ENCODE measurements around the gene GAPDH. TPM values are rescaled to one million over a fixed set of nuclear protein-coding genes. Genes with fewer than 3 reads are reported as not detected.
"Not testable (repeated sequence)": the region's sequence is repeated elsewhere in the genome, so short reads cannot be mapped to it uniquely, and the experiment has no call there.

Gene GAPDH
- total RNA-seq, 1 donor from 2014 or later: 5,930 TPM

GRCh38 chr12:6546016-6546415 is 11.7 kb downstream of the GAPDH start:
- DNase-seq (ENCODE audit: low read depth): no peak

GRCh38 chr12:6547566-6547965 is 13.2 kb downstream of the GAPDH start:
- no peak for DNase-seq (ENCODE audit: low read depth)

DNA sequence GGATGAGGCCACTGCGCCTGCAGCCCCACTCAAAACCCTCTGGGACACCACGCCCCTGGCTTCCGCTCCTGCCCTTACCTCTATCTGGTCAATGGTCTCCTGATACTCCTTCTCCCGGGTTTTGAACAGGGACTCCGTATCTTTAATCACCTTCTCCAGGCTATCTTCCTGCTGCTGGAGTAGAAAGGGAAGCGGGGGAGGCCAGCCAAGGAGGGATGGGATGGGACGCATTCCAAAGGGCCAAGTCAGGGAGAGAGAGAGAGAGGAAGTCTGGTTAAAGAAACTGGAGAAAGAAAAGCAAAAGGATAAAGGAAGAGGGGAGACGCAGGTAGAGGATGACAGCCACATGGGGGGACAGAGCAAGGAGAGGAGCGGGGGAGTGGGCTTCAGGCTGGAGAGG is 13.7 kb downstream of the GAPDH start:
- peak; percentile 61 for DNase-seq (ENCODE audit: low read depth)

- DNase-seq (ENCODE audit: low read depth): no peak
Observed at GRCh38 chr12:6548556-6548955, 14.2 kb downstream of the GAPDH start.

- DNase-seq (ENCODE audit: low read depth): peak; percentile 56
Observed at GRCh38 chr12:6548966-6549683, 14.8 kb downstream of the GAPDH start.

DNA sequence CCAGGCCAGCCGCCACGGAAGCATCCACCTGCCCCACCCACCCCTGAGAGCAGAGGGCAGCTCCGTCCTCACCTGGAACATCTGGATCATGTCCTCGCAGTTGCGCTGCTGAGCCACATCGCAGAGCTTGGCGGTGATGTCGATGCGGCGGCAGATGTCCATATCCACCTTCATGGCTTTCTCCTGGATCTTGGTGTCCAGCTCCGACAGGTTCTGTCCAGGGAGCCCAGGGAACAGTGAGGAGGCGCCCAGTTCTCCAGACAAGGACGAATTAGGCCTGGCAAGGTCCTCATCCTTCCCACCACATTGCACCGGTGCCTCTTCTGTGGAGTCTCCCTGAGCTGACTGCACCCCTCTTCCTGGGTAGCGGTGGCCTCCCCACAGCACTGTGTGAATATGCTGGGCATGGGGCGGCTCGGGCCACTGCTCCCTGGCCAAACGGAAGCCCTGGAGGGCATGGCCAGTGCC is 15.4 kb downstream of the GAPDH start:
- DNase-seq (ENCODE audit: low read depth): no peak

GRCh38 chr12:6550294-6551062 is 16.2 kb downstream of the GAPDH start:
- no peak for DNase-seq (ENCODE audit: low read depth)

GRCh38 chr12:6551063-6551461 is 16.7 kb downstream of the GAPDH start:
- no peak for DNase-seq (ENCODE audit: low read depth)

- DNase-seq (ENCODE audit: low read depth): no peak
Observed at GRCh38 chr12:6551496-6552139, 17.3 kb downstream of the GAPDH start.

DNA sequence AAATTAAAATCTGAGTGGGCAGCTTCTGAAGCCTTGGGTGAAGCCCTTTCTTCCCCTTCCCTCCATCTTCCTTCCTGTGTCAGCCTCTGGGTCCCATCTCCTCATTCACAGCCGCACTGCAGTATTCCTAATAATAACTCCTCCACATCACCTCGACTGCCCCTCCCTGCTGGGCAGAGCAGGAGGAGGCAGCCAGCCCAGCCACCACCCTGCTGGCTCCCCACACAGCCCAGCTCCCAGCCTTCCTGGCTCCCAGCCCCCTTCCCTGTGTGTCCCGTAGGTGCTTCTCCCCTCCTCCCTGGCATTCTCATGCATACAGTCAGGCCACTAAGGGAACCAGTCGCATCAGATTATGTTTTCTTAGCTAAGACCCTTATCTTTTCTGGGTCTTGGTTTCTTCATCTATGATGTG is 17.8 kb downstream of the GAPDH start:
- no peak for DNase-seq (ENCODE audit: low read depth)

DNA sequence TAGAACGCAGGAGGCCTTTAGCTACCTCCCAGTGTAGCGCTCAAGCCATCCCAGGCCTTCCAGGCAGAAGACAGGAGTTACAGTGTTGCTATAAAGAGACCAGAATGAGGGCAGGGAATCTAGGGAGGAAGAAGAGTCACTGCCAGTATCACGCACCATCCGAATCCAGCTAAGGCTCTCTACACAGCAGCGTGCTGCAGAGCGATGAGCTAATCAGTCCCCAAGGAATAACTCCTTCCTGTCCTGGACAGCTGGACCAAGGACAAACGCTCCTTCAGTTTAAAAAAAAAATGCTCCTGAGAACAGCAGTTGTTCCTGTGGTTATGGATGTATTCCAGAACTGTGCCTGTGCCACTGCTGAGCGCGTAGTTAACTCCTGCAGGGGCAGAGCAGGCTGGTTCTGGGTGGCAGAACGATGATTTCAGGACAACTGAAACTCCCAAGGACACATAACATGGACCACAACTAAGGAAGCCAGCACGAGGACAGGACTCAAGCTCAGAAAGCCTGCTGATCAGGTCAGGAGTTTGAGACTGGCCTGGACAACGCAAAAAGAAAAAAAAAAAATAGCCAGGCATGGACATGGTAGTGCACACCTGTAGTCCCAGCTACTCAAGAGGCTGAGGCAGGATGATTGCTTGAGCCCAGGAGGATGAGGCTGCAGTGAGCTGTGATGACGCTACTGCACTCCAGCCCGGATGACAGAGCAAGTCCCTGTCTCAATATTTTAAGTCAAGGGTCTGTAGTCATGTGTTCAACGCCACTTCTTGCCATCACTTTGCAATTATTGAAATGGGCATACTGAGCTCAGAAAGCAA is 18.9 kb downstream of the GAPDH start:
- peak; percentile 44 for DNase-seq (ENCODE audit: low read depth)

GRCh38 chr12:6554168-6555017 is 20.1 kb downstream of the GAPDH start:
- peak; percentile 57 for DNase-seq (ENCODE audit: low read depth)

- DNase-seq (ENCODE audit: low read depth): no peak
Observed at GRCh38 chr12:6555018-6555691, 20.8 kb downstream of the GAPDH start.

GRCh38 chr12:6556496-6556817 is 22.1 kb downstream of the GAPDH start:
- DNase-seq (ENCODE audit: low read depth): not testable (repeated sequence)

GRCh38 chr12:6556857-6557256 is 22.5 kb downstream of the GAPDH start:
- DNase-seq (ENCODE audit: low read depth): no peak

GRCh38 chr12:6558014-6558760 is 23.9 kb downstream of the GAPDH start:
- DNase-seq (ENCODE audit: low read depth): peak; percentile 63

GRCh38 chr12:6559500-6559899 is 25.2 kb downstream of the GAPDH start:
- DNase-seq (ENCODE audit: low read depth): no peak

DNA sequence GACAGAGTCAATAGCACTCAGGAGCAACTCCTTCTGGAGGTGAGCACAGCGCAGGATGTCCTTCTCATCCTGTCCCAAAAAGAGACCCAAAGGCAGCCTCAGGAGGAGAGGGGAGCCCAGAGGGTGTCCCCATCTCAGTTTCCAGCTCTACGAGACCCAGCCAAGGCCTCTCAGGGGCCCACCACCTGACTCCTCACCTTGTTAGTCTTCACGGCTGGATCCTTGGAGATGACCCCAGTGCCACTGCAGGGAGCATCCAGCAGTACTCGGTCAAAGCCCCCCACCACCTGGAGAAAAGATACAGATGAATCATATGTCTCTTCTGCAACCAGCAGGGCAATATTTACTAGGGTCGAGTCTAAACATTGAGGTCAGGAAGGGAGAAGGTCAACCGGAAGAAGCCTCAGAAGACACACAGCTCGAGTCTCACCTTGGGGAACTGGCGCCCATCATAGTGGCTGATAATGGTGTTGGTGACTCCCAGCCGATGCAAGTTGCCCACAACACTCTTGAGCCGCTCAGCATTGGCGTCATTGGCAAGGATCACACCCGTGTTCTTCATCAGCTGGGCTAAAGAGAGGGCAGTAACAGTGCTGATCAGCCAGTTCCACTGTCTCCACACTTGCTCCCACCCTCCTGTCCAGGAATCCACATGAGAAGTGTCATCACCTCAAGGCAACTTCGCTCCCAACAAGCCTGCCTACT is 26.3 kb downstream of the GAPDH start:
- DNase-seq (ENCODE audit: low read depth): no peak

DNA sequence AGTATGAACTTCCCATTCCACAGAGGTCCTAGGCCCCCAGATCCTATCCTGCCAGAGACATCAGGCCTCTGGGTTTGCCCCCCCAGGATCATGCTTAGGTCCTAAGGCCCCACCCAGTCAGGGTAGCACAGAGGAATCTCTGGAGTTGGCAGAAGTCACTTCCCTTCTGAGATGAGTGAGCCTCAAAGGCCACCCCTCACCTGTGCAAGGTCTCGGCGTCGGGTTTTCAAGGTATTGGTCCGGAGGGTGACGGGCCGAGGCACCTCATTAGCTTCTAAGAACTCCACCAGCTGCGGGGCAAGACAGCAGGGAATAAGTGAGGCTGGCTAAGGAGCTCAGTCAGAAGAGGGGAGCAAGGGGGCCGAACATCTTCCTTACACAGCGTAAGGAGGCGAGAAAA is 28.6 kb downstream of the GAPDH start:
- DNase-seq (ENCODE audit: low read depth): no peak
